Fibroblast of lung (primary cell): Measurements from ENCODE around the gene FIBP. TPM values are rescaled to one million over a fixed set of nuclear protein-coding genes. Genes with fewer than 3 reads are reported as not detected.

ENCODE experiments used
- DNase-seq, 2 donors: peaks; one replicate each; pipeline versions ENCODE4 v3.0.0 to v3.0.0-alpha.2; 2010; ENCODE audit warnings: low read depth in 2 of 2
- H2AFZ ChIP-seq: 2 replicates; pipeline ENCODE4 v1.5.1; 2012; ENCODE audit warnings: low read length, control low read depth, inconsistent platforms
- H3K27ac ChIP-seq: 2 replicates; pipeline ENCODE4 v1.5.1; 2011; ENCODE audit warnings: low read length, control low read depth; ENCODE audit not compliant: insufficient read depth
- H3K27me3 ChIP-seq: 2 replicates; pipeline ENCODE4 v1.5.1; 2011; ENCODE audit warnings: mild to moderate bottlenecking, low read length; ENCODE audit not compliant: control insufficient read depth, insufficient read depth
- H3K36me3 ChIP-seq: 2 replicates; pipeline ENCODE4 v1.5.1; 2011; ENCODE audit warnings: low read length; ENCODE audit not compliant: control insufficient read depth, insufficient read depth
- H3K4me1 ChIP-seq: 2 replicates; pipeline ENCODE4 v1.5.1; 2011; ENCODE audit warnings: low read length; ENCODE audit not compliant: control insufficient read depth, insufficient read depth; ENCODE audit errors: extremely low read depth
- H3K4me2 ChIP-seq: 2 replicates; pipeline ENCODE4 v1.5.1; 2011; ENCODE audit warnings: low read length, control low read depth; ENCODE audit not compliant: insufficient read depth; ENCODE audit errors: extremely low read depth
- H3K4me3 ChIP-seq, 4 experiments: fragments of 200-600 bp in 1 of 4; sonication (generic) in 1 of 4; replicated peaks in 1 of 4; 2 replicates each; pipeline ENCODE4 v1.5.1; 2011 to 2016; ENCODE audit warnings: low read length in 4 of 4, low read depth in 3 of 4, mild to moderate bottlenecking in 3 of 4, control low read depth in 2 of 4, inconsistent platforms in 1 of 4, mixed read lengths in 1 of 4; ENCODE audit not compliant: insufficient read depth in 1 of 4; ENCODE audit errors: control extremely low read depth in 1 of 4
- H3K79me2 ChIP-seq: 2 replicates; pipeline ENCODE4 v1.5.1; 2012; ENCODE audit warnings: mild to moderate bottlenecking, low read length, inconsistent platforms; ENCODE audit not compliant: control insufficient read depth, insufficient read depth
- H3K9ac ChIP-seq: 2 replicates; pipeline ENCODE4 v1.5.1; 2011; ENCODE audit warnings: mild to moderate bottlenecking, low read length, control low read depth; ENCODE audit not compliant: insufficient read depth
- H3K9me3 ChIP-seq: 2 replicates; pipeline ENCODE4 v1.5.1; 2012; ENCODE audit warnings: low read depth, low read length; ENCODE audit not compliant: control insufficient read depth, insufficient read depth
- H4K20me1 ChIP-seq: 2 replicates; pipeline ENCODE4 v1.5.1; 2011; ENCODE audit warnings: low read length; ENCODE audit not compliant: control insufficient read depth, insufficient read depth; ENCODE audit errors: extremely low read depth
- CTCF ChIP-seq, 2 donors: IDR thresholded peaks in 1 of 2; conservative IDR thresholded peaks in 1 of 2; 1 replicate in 1 of 2; 2 replicates in 1 of 2; pipeline ENCODE4 v1.5.1; 2011 to 2012; ENCODE audit warnings: low read length in 2 of 2, control low read depth in 1 of 2, inconsistent platforms in 1 of 2, low read depth in 1 of 2, mild to moderate bottlenecking in 1 of 2
- EZH2 ChIP-seq: IDR thresholded peaks from 2 replicates; pipeline ENCODE4 v1.5.1; 2012; ENCODE audit warnings: low read length, control low read depth, mild to moderate bottlenecking; ENCODE audit errors: missing control alignments
- polyA plus RNA-seq, 2 donors: library from polyadenylated mRNA; depleted of rRNA in 1 of 2; stranded (reverse) in 1 of 2; unstranded in 1 of 2; fragments of >200 nt; gene quantifications; 2 replicates each; pipeline ENCODE4 v1.2.1, GENCODE V29; 2011 to 2012; ENCODE audit warnings: missing spikeins in 1 of 2
- total RNA-seq: library from RNA; depleted of rRNA; stranded (reverse); fragments of >200 nt; gene quantifications from 2 replicates; pipeline ENCODE4 v1.2.1, GENCODE V29; 2014

The FIBP gene
- total and polyA plus RNA-seq, 2 donors (not counting 1 experiment from before 2014, with no cell fraction given) = 81.0 to 168 TPM

- H3K27ac ChIP-seq = peak overlapping the region; percentile 100
- no peaks in the 10 kb centered on the region for H3K27me3 ChIP-seq
- no peak for DNase-seq
- TF ChIP-seq EZH2 = no peak
- no peaks in the 10 kb centered on the region for H3K9me3 ChIP-seq
- peaks cover 9% of the 10 kb centered on the region for H3K36me3 ChIP-seq
- H3K4me2 ChIP-seq = peak overlapping the region; percentile 72
- peaks cover 60% of the 10 kb centered on the region for H3K79me2 ChIP-seq
- H3K9ac ChIP-seq = peak overlapping the region; percentile 41
- H3K4me3 ChIP-seq = peak overlapping the region in 3 of 4 experiments; percentile 19 to 82 (median 23)
- H3K4me1 ChIP-seq = peaks cover 37% of the 10 kb centered on the region
- H2AFZ ChIP-seq = no peak overlapping the region
- H4K20me1 ChIP-seq = no peaks in the 10 kb centered on the region
Measured at GRCh38 chr11:65900899-65901180, 12.6 kb upstream of the FIBP start.

GRCh38 chr11:65900125-65900898 is 12.0 kb upstream of the FIBP start, which contains the start of gene FOSL1:
FOSL1 (minus strand) TSS chr11:65900388; CDS start chr11:65900339, 49 bp downstream.
- Histone ChIP-seq H3K4me3 (peak within 1 kb of the TSS; percentile 72 to 97 (median 89)), H3K9ac (peak within 1 kb of the TSS; percentile 99), H3K27me3 (no peaks in the 10 kb centered on the region), H3K4me1 (peaks cover 37% of the 10 kb centered on the region), H3K27ac (peak within 1 kb of the TSS; percentile 100), H3K9me3 (no peaks in the 10 kb centered on the region), H3K79me2 (peaks cover 66% of the 10 kb centered on the region), H3K36me3 (peaks cover 9% of the 10 kb centered on the region), H4K20me1 (no peaks in the 10 kb centered on the region), H3K4me2 (peak within 1 kb of the TSS; percentile 72), H2AFZ (no peak within 1 kb of the TSS)
- TF ChIP-seq CTCF (conservative IDR thresholded peaks at IDR 0.05 in 1 of 2, IDR thresholded peaks at IDR 0.05 in 1 of 2; ENCODE audit: low read depth in 1 of 2, low read length in 2 of 2) = no peak
- TF ChIP-seq EZH2 = no peak
- peak; percentile 96 to 97 for DNase-seq

- Histone ChIP-seq H3K9ac (peak overlapping the region; percentile 99), H4K20me1 (no peaks in the 10 kb centered on the region), H3K4me2 (peak overlapping the region; percentile 32), H3K4me3 (peak overlapping the region; percentile 72 to 97 (median 89)), H3K9me3 (no peaks in the 10 kb centered on the region), H3K4me1 (peaks cover 37% of the 10 kb centered on the region), H3K36me3 (peaks cover 9% of the 10 kb centered on the region), H3K27ac (peak overlapping the region; percentile 100), H3K27me3 (no peaks in the 10 kb centered on the region), H3K79me2 (peaks cover 72% of the 10 kb centered on the region), H2AFZ (no peak overlapping the region)
- DNase-seq = peak; percentile 71 to 76
- TF ChIP-seq CTCF (conservative IDR thresholded peaks at IDR 0.05 in 1 of 2, IDR thresholded peaks at IDR 0.05 in 1 of 2; ENCODE audit: low read depth in 1 of 2, low read length in 2 of 2) (no peak), EZH2 (no peak)
Measured at GRCh38 chr11:65899356-65900124, 11.3 kb upstream of the FIBP start.
